K562 (cell line): Measurements from ENCODE around the gene OCIAD2.

ENCODE experiments used
- NFIX ChIP-seq: fragments of 250-450 bp; sonication (Bioruptor Pico); IDR thresholded peaks from 2 replicates; pipeline ENCODE4 v1.4.0; 2020; ENCODE audit warnings: low read depth, mild to moderate bottlenecking, moderate library complexity
- ZNF586 ChIP-seq: fragments of 450-650 bp; formaldehyde crosslinking; conservative IDR thresholded peaks from 2 replicates; pipeline ENCODE4 v1.4.0; 2020; ENCODE audit warnings: mild to moderate bottlenecking, moderate library complexity
- TF ChIP-seq, protein P1 (sequence below), 3 experiments: IDR thresholded peaks in 2 of 3; conservative IDR thresholded peaks in 1 of 3; 2 replicates each; pipeline ENCODE4 v1.5.1; 2011 to 2012; ENCODE audit warnings: low read length in 3 of 3, mild to moderate bottlenecking in 3 of 3, control low read depth in 2 of 3, improper control_type of control experiment in 1 of 3, inconsistent platforms in 1 of 3, low read depth in 1 of 3, mixed read lengths in 1 of 3, moderate library complexity in 1 of 3; ENCODE audit not compliant: insufficient read depth in 2 of 3

DNA sequence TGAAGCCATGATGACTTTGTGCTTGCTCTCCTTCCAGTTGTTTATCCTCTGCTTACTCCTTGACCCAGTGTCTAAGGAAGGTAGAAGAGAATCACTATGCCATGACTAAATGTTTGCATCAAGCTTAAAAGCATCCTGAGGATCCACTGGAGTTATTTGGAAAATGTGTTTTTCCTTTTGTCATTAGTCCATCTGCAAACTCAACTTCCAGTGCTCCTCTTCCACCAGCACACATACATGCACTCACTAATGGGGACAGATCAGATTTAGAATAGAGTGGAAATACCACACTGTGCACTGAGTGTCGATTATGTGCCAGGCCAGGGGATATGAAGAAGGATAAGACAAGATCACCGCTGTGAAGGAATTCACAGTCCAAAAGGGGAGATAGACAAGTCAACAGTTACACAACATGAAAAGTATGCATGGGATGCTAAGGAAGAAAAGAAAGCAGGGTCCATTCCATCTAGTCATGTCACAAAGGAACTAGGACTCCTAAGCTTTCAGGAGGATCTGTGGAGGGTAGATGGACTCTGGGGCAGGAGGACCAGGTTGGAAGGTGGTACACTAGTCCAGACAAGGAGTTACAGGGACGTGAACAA lies 1.9 kb downstream of the OCIAD2 start:
- TF ChIP-seq NFIX (no peak), ZNF586 (CRISPR knock-in tag) (no peak)
- TF ChIP-seq, protein P1, sequence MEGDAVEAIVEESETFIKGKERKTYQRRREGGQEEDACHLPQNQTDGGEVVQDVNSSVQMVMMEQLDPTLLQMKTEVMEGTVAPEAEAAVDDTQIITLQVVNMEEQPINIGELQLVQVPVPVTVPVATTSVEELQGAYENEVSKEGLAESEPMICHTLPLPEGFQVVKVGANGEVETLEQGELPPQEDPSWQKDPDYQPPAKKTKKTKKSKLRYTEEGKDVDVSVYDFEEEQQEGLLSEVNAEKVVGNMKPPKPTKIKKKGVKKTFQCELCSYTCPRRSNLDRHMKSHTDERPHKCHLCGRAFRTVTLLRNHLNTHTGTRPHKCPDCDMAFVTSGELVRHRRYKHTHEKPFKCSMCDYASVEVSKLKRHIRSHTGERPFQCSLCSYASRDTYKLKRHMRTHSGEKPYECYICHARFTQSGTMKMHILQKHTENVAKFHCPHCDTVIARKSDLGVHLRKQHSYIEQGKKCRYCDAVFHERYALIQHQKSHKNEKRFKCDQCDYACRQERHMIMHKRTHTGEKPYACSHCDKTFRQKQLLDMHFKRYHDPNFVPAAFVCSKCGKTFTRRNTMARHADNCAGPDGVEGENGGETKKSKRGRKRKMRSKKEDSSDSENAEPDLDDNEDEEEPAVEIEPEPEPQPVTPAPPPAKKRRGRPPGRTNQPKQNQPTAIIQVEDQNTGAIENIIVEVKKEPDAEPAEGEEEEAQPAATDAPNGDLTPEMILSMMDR (IDR thresholded peaks at IDR 0.05 in 2 of 3, conservative IDR thresholded peaks at IDR 0.05 in 1 of 3; ENCODE audit: insufficient read depth in 2 of 3, low read depth in 1 of 3, low read length in 3 of 3), result no peak
